Dermis lymphatic vessel endothelial cell (primary cell): ENCODE measurements around the gene IRX3. TPM values are rescaled to one million over a fixed set of nuclear protein-coding genes. Genes with fewer than 3 reads are reported as not detected.

Source experiments
- total RNA-seq: library from RNA; depleted of rRNA; stranded (reverse); fragments of >200 nt; gene quantifications from 2 replicates; pipeline ENCODE4 v1.2.1, GENCODE V29; 2014

Gene IRX3
- 2.0 and 3.9 TPM in 2 replicates for total RNA-seq

DNA sequence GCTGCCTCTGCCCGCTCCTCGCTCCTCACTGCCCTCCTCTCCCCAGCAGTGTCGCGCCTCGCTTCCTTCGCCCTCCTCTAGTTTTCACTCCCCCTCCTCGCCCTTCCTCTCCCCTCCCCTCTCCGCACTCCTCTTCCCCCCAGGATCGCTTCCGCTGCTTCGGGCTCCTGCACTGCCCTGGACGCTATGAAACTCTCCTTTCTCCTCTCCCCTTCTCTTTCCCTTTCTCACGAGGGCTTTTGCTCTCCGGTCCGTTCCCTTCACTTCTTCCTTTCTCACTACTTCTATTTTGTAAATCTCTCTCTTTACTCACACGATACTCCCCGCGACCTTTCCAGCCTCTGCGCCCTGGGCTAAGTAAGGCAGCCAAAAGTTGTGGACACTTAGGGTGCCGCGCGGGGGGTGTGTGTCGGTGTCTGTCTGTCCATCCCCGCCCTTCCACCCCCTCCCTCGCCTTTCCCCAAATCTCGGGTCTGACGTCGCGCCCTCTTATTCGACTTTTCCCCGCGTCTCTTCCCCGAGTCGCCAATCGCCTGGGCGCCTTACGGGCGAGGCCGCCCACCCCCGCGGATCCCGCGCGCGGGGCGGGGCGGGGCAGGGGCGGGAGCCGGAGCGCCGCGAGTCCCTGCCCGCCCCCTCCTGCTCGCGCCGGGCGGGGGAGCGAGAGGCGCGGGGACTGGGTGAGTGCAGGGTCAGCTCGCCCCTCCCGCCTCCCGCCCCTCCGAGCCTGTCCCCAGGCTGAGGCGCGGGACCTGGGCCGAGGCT lies at the start of gene IRX3:
TSS of gene IRX3 (minus strand) at position 422 of the 765 bp plus-strand sequence. CDS start 737 bp downstream, outside the sequence.

